ENCODE measurements around the gene IQSEC1. TPM values are rescaled to one million over a fixed set of nuclear protein-coding genes. Genes with fewer than 3 reads are reported as not detected.

Gene IQSEC1
- total and polyA plus RNA-seq, 9 of the 15 experiments (the other 6 are each of a cell fraction or from before 2014, with no cell fraction given), result 0.56 to 39.0 (median 6.8) TPM

GRCh38 chr3:12896063-12896985, 176.9 kb downstream of the IQSEC1 start (continued):
- TF ChIP-seq, protein P1, sequence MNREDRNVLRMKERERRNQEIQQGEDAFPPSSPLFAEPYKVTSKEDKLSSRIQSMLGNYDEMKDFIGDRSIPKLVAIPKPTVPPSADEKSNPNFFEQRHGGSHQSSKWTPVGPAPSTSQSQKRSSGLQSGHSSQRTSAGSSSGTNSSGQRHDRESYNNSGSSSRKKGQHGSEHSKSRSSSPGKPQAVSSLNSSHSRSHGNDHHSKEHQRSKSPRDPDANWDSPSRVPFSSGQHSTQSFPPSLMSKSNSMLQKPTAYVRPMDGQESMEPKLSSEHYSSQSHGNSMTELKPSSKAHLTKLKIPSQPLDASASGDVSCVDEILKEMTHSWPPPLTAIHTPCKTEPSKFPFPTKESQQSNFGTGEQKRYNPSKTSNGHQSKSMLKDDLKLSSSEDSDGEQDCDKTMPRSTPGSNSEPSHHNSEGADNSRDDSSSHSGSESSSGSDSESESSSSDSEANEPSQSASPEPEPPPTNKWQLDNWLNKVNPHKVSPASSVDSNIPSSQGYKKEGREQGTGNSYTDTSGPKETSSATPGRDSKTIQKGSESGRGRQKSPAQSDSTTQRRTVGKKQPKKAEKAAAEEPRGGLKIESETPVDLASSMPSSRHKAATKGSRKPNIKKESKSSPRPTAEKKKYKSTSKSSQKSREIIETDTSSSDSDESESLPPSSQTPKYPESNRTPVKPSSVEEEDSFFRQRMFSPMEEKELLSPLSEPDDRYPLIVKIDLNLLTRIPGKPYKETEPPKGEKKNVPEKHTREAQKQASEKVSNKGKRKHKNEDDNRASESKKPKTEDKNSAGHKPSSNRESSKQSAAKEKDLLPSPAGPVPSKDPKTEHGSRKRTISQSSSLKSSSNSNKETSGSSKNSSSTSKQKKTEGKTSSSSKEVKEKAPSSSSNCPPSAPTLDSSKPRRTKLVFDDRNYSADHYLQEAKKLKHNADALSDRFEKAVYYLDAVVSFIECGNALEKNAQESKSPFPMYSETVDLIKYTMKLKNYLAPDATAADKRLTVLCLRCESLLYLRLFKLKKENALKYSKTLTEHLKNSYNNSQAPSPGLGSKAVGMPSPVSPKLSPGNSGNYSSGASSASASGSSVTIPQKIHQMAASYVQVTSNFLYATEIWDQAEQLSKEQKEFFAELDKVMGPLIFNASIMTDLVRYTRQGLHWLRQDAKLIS (CRISPR knock-in tag; IDR thresholded peaks at IDR 0.05), result no peak
- TF ChIP-seq SMC3 (conservative IDR thresholded peaks at IDR 0.05; ENCODE audit: insufficient read depth, low read depth, low read length), result 0 out of 2 replicates have a peak, but pooled peaks have one; percentile 13
- no peak for TF ChIP-seq CGGBP1 (CRISPR knock-in tag; IDR thresholded peaks at IDR 0.05)
- no peak for TF ChIP-seq ESRRB (CRISPR knock-in tag; IDR thresholded peaks at IDR 0.05; ENCODE audit: borderline replicate concordance)
- TF ChIP-seq NFRKB (IDR thresholded peaks at IDR 0.05; ENCODE audit: low read depth), result no peak
- TF ChIP-seq, protein P2, sequence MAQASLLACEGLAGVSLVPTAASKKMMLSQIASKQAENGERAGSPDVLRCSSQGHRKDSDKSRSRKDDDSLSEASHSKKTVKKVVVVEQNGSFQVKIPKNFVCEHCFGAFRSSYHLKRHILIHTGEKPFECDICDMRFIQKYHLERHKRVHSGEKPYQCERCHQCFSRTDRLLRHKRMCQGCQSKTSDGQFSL (CRISPR knock-in tag; IDR thresholded peaks at IDR 0.05), result no peak
- TF ChIP-seq, protein P2 (tag; IDR thresholded peaks at IDR 0.05), result 0 out of 4 replicates have a peak, but pooled peaks of 1 of the 2 experiments have one; percentile 31
- no peak for TF ChIP-seq HDAC1 (IDR thresholded peaks at IDR 0.05)
- TF ChIP-seq RBM25 (IDR thresholded peaks at IDR 0.05; ENCODE audit: low read depth, low read length, severe bottlenecking), result no peak
- TF ChIP-seq, protein P3, sequence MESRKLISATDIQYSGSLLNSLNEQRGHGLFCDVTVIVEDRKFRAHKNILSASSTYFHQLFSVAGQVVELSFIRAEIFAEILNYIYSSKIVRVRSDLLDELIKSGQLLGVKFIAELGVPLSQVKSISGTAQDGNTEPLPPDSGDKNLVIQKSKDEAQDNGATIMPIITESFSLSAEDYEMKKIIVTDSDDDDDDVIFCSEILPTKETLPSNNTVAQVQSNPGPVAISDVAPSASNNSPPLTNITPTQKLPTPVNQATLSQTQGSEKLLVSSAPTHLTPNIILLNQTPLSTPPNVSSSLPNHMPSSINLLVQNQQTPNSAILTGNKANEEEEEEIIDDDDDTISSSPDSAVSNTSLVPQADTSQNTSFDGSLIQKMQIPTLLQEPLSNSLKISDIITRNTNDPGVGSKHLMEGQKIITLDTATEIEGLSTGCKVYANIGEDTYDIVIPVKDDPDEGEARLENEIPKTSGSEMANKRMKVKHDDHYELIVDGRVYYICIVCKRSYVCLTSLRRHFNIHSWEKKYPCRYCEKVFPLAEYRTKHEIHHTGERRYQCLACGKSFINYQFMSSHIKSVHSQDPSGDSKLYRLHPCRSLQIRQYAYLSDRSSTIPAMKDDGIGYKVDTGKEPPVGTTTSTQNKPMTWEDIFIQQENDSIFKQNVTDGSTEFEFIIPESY (CRISPR knock-in tag; IDR thresholded peaks at IDR 0.05), result peak; percentile 68; the same call in 1 of the 2 replicates
- TF ChIP-seq ZNF232 (CRISPR knock-in tag; IDR thresholded peaks at IDR 0.05), result no peak
- TF ChIP-seq CHD2 (IDR thresholded peaks at IDR 0.05; ENCODE audit: low read depth, low read length), result 0 out of 2 replicates have a peak, but pooled peaks have one; percentile 18
- TF ChIP-seq, protein P4, sequence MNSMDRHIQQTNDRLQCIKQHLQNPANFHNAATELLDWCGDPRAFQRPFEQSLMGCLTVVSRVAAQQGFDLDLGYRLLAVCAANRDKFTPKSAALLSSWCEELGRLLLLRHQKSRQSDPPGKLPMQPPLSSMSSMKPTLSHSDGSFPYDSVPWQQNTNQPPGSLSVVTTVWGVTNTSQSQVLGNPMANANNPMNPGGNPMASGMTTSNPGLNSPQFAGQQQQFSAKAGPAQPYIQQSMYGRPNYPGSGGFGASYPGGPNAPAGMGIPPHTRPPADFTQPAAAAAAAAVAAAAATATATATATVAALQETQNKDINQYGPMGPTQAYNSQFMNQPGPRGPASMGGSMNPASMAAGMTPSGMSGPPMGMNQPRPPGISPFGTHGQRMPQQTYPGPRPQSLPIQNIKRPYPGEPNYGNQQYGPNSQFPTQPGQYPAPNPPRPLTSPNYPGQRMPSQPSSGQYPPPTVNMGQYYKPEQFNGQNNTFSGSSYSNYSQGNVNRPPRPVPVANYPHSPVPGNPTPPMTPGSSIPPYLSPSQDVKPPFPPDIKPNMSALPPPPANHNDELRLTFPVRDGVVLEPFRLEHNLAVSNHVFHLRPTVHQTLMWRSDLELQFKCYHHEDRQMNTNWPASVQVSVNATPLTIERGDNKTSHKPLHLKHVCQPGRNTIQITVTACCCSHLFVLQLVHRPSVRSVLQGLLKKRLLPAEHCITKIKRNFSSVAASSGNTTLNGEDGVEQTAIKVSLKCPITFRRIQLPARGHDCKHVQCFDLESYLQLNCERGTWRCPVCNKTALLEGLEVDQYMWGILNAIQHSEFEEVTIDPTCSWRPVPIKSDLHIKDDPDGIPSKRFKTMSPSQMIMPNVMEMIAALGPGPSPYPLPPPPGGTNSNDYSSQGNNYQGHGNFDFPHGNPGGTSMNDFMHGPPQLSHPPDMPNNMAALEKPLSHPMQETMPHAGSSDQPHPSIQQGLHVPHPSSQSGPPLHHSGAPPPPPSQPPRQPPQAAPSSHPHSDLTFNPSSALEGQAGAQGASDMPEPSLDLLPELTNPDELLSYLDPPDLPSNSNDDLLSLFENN (IDR thresholded peaks at IDR 0.05; ENCODE audit: low read depth in 2 of 2, low read length in 2 of 2), result no peak
- no peak for TF ChIP-seq MYNN (IDR thresholded peaks at IDR 0.05)
- no peak for TF ChIP-seq MYNN (CRISPR knock-in tag; IDR thresholded peaks at IDR 0.05)
